Vein endothelial cell (primary cell): ENCODE results near the gene DHX57. TPM values are rescaled to one million over a fixed set of nuclear protein-coding genes. Genes with fewer than 3 reads are reported as not detected.

Experiments used
- small RNA-seq: library from RNA; depleted of rRNA; stranded (forward); fragments of <200 nt; gene quantifications from one replicate; pipeline ENCODE3, GENCODE V24; 2012
- total RNA-seq: library from RNA; depleted of rRNA; stranded (reverse); fragments of >200 nt; gene quantifications from 2 replicates; pipeline ENCODE4 v1.2.3, GENCODE V29; 2012

The DHX57 gene
- 18.3 and 20.9 TPM in 2 replicates for total RNA-seq

DNA sequence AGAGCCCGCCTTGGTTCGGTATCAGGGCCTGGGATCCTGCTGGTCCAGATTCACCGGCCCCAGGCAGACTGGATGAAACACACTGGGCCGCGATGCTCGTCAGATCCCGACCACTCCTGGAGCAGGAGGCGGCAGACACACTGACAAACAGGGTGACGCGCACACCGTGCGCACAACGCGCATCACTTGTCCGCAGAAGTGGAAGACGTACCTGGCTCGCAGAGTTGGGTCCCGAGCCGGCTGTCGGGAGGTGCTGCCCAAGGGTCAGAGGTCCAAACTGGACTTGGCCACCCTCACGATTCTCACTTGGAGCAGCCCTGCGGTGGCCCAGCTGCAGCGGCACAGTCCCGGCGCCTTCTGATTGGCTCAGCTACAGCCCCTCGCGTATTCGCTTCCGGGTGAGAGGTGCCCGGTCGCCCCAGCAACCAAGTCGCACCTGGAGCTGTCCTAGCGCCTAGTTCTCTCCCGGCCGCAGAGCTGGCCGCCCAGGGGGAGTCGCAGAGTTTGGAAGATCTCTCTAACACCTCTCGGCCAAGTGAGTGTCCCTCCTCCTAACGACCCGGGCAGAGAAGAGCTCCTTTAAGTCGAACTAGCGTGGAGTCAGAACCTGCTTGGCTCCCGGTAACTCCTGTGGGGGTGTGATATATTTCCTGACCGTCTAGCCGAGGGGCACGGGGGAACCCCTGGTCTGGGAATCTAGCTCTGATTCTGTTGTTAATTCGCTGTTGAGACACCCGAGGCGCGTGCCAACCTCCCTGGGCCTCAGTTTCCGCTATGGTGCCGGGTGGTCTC lies at the start of gene DHX57, which contains the start of gene MORN2:
TSS of gene DHX57 (minus strand) at position 359 of the 792 bp plus-strand sequence. CDS start 7,529 bp downstream, outside the sequence.
TSS of gene MORN2 (plus strand) at position 401 of the 792 bp plus-strand sequence.

DNA sequence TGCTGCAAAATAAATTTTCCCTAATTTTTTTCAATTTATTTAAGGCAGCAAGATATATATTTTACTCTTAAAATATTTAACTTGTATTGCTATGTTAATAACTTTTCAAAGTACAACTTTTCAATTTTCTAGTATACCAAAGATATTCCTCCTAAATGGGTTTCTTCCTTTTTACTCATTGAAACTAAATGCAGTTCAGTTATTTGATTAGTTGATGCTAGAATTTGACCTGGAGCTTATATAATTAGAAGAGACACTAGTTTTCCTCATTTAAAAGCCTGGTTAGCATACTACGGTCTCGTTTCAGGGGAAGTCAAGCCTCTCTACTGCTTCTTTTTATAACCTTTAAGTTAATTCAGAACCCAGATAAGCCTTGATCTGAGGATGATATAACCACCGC lies 13.8 kb upstream of the DHX57 start, which contains the start of gene ARHGEF33:
TSS of gene ARHGEF33 (plus strand) at position 301 of the 400 bp plus-strand sequence. CDS start 29,573 bp downstream, outside the sequence.

GRCh38 chr2:38750891-38751595 lies 124.7 kb downstream of the DHX57 start, which contains the start of gene SRSF7:
Gene SRSF7 (minus strand): TSS chr2:38751361. CDS start chr2:38751256, 105 bp downstream.

Small RNAs within 50 kb of the gene (small RNA-seq; reads per million reads assigned to genes)
- gene RNU6-851P, result not detected

Other genes starting within 250 kb of the DHX57 start
- 6.9 and 9.0 TPM in 2 replicates for gene GALM, start 209.8 kb downstream of the DHX57 start, total RNA-seq
- 103 and 126 TPM in 2 replicates for gene SRSF7, start 124.6 kb downstream of the DHX57 start, total RNA-seq
- gene GEMIN6, start 97.7 kb downstream of the DHX57 start, total RNA-seq, result 6.2 and 6.8 TPM in 2 replicates
- 9.8 and 15.4 TPM in 2 replicates for gene MORN2, start within 50 bp of the DHX57 start, total RNA-seq
- gene ARHGEF33, start 13.9 kb upstream of the DHX57 start, total RNA-seq, result under 0.01 and 0.19 TPM in 2 replicates
- gene SOS1, start 245.1 kb upstream of the DHX57 start, total RNA-seq, result 14.4 and 25.6 TPM in 2 replicates